Panc1 (cell line): ENCODE measurements around the gene TNFAIP3. TPM values are rescaled to one million over a fixed set of nuclear protein-coding genes. Genes with fewer than 3 reads are reported as not detected.
A peak's percentile ranks its signal among the peaks of the same experiment; 100 is the strongest.

Experiments used
- ATAC-seq: fragments of 200-7000 bp; cut with Tn5 transposase; 2 replicates; pipeline ENCODE4 v1.9.1; 2020; ENCODE audit warnings: mild to moderate bottlenecking, moderate library complexity
- BruUV-seq: library from RNA; stranded (reverse); fragments of 400-500 nt; replicated peaks from 2 replicates; lab custom pipeline; 2021; lab: Mats Ljungman, UMichigan
- CTCF ChIA-PET: fragments of 300-600 bp; sonication (Branson Sonifier 250); formaldehyde crosslinking; loops from one replicate; lab custom pipeline; 2022; ENCODE audit warnings: antibody characterized with exemption; lab: Charles Lee
- POLR2A ChIA-PET: fragments of 300-600 bp; sonication (Branson Sonifier 250); formaldehyde crosslinking; loops from one replicate; lab custom pipeline; 2022; ENCODE audit warnings: antibody characterized with exemption; lab: Charles Lee
- DNase-seq: peaks from one replicate; pipeline ENCODE4 v3.0.0-alpha.2; 2010; ENCODE audit warnings: low read depth, low spot score
- H3K27ac ChIP-seq: 2 replicates; pipeline ENCODE4 v1.5.1; 2011; ENCODE audit warnings: mild to moderate bottlenecking, low read length, inconsistent platforms
- H3K27me3 ChIP-seq: fragments of 200-500 bp; sonication (Bioruptor generic); 2 replicates; pipeline ENCODE4 v1.6.0; 2014; ENCODE audit warnings: low read length, inconsistent platforms; ENCODE audit not compliant: control insufficient read depth, insufficient read depth
- H3K36me3 ChIP-seq: fragments of 200-500 bp; sonication (Bioruptor generic); 2 replicates; pipeline ENCODE4 v1.5.1; 2014; ENCODE audit warnings: inconsistent platforms, mild to moderate bottlenecking, low read length, moderate library complexity; ENCODE audit not compliant: control insufficient read depth, insufficient read depth
- H3K4me1 ChIP-seq: 2 replicates; pipeline ENCODE4 v1.5.1; 2011; ENCODE audit warnings: inconsistent platforms, mild to moderate bottlenecking, low read length, moderate library complexity; ENCODE audit not compliant: control insufficient read depth, insufficient read depth
- H3K4me3 ChIP-seq, 2 experiments: 2 replicates each; pipeline ENCODE4 v1.5.1; 2011 to 2012; ENCODE audit warnings: low read depth in 2 of 2, low read length in 2 of 2, mild to moderate bottlenecking in 2 of 2, inconsistent platforms in 1 of 2, moderate library complexity in 1 of 2
- H3K9me3 ChIP-seq: fragments of 200-500 bp; sonication (Bioruptor generic); 2 replicates; pipeline ENCODE4 v1.5.1; 2014; ENCODE audit warnings: low read depth, mild to moderate bottlenecking, inconsistent platforms, low read length, moderate library complexity; ENCODE audit not compliant: control insufficient read depth, insufficient read depth
- POLR2AphosphoS5 ChIP-seq: IDR thresholded peaks from 2 replicates; pipeline ENCODE4 v1.6.1; 2012; ENCODE audit warnings: mild to moderate bottlenecking, low read depth, low read length, moderate library complexity
- SIN3A ChIP-seq: IDR thresholded peaks from 2 replicates; pipeline ENCODE4 v1.6.1; 2012; ENCODE audit warnings: low read depth, mild to moderate bottlenecking, low read length, moderate library complexity, borderline replicate concordance; ENCODE audit not compliant: insufficient read depth
- TCF7L2 ChIP-seq: IDR thresholded peaks from 2 replicates; pipeline ENCODE4 v1.6.1; 2011; ENCODE audit warnings: mild to moderate bottlenecking, low read depth, low read length, inconsistent platforms
- in situ Hi-C: cut with HindIII; loops from 2 replicates; pipeline ENCODE4 v1.10.0; 2016; ENCODE audit warnings: low sequenced_read_pairs, low pct_unique_long_range_greater_than_20kb
- intact Hi-C: fragments of 100-400 bp; cut with micrococcal nuclease; formaldehyde crosslinking; loops from one replicate; pipeline ENCODE4 v1.10.0; 2022; ENCODE audit not compliant: unreplicated experiment
- total RNA-seq: library from RNA; stranded (reverse); gene quantifications from one replicate; pipeline ENCODE4 v1.2.1, GENCODE V29; 2021; ENCODE audit not compliant: unreplicated experiment
- TF ChIP-seq, protein P1 (sequence below): fragments of 450-650 bp; IDR thresholded peaks from 2 replicates; pipeline ENCODE4 v1.5.1; 2017; ENCODE audit warnings: mild to moderate bottlenecking
- TF ChIP-seq, protein P2 (sequence below), 2 experiments: IDR thresholded peaks; 2 replicates each; pipeline ENCODE4 v1.6.1; 2011 to 2012; ENCODE audit warnings: low read depth in 2 of 2, control low read depth in 1 of 2, low read length in 1 of 2, mild to moderate bottlenecking in 1 of 2, moderate library complexity in 1 of 2; ENCODE audit not compliant: insufficient read depth in 1 of 2

TNFAIP3 gene
- total RNA-seq, 1 experiment from 2014 or later = 15.0 TPM

DNA sequence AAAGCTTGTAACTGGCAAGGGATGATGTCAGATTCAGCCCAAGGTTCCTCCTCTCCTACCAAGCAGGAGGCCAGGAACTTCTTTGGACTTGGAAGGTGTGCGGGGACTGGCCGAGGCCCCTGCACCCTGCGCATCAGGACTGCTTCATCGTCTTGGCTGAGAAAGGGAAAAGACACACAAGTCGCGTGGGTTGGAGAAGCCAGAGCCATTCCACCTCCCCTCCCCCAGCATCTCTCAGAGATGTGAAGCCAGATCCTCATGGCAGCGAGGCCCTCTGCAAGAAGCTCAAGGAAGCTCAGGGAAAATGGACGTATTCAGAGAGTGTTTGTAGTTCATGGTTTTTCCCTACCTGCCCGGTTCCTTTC lies 14.4 kb downstream of the TNFAIP3 start:
- Histone ChIP-seq H3K9me3 (no peaks in the 10 kb centered on the region), H3K4me3 (no peak overlapping the region), H3K4me1 (no peaks in the 10 kb centered on the region), H3K36me3 (peaks cover 13% of the 10 kb centered on the region), H3K27ac (no peak overlapping the region), H3K27me3 (no peaks in the 10 kb centered on the region)
- POLR2A ChIA-PET = no interaction called here
- in situ Hi-C loops (no loop called here), intact Hi-C loops (no loop called here)
- DNase-seq (no peak), ATAC-seq (no peak)
- no peak for TF ChIP-seq SIN3A
- TF ChIP-seq, protein P1, sequence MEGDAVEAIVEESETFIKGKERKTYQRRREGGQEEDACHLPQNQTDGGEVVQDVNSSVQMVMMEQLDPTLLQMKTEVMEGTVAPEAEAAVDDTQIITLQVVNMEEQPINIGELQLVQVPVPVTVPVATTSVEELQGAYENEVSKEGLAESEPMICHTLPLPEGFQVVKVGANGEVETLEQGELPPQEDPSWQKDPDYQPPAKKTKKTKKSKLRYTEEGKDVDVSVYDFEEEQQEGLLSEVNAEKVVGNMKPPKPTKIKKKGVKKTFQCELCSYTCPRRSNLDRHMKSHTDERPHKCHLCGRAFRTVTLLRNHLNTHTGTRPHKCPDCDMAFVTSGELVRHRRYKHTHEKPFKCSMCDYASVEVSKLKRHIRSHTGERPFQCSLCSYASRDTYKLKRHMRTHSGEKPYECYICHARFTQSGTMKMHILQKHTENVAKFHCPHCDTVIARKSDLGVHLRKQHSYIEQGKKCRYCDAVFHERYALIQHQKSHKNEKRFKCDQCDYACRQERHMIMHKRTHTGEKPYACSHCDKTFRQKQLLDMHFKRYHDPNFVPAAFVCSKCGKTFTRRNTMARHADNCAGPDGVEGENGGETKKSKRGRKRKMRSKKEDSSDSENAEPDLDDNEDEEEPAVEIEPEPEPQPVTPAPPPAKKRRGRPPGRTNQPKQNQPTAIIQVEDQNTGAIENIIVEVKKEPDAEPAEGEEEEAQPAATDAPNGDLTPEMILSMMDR = no peak
- TF ChIP-seq POLR2AphosphoS5 = no peak
- TF ChIP-seq, protein P2, sequence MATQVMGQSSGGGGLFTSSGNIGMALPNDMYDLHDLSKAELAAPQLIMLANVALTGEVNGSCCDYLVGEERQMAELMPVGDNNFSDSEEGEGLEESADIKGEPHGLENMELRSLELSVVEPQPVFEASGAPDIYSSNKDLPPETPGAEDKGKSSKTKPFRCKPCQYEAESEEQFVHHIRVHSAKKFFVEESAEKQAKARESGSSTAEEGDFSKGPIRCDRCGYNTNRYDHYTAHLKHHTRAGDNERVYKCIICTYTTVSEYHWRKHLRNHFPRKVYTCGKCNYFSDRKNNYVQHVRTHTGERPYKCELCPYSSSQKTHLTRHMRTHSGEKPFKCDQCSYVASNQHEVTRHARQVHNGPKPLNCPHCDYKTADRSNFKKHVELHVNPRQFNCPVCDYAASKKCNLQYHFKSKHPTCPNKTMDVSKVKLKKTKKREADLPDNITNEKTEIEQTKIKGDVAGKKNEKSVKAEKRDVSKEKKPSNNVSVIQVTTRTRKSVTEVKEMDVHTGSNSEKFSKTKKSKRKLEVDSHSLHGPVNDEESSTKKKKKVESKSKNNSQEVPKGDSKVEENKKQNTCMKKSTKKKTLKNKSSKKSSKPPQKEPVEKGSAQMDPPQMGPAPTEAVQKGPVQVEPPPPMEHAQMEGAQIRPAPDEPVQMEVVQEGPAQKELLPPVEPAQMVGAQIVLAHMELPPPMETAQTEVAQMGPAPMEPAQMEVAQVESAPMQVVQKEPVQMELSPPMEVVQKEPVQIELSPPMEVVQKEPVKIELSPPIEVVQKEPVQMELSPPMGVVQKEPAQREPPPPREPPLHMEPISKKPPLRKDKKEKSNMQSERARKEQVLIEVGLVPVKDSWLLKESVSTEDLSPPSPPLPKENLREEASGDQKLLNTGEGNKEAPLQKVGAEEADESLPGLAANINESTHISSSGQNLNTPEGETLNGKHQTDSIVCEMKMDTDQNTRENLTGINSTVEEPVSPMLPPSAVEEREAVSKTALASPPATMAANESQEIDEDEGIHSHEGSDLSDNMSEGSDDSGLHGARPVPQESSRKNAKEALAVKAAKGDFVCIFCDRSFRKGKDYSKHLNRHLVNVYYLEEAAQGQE (IDR thresholded peaks at IDR 0.05; ENCODE audit: insufficient read depth in 1 of 2, low read depth in 2 of 2, low read length in 1 of 2) = no peak
- CTCF ChIA-PET = no interaction called here
- BruUV-seq = no TSS peak

DNA sequence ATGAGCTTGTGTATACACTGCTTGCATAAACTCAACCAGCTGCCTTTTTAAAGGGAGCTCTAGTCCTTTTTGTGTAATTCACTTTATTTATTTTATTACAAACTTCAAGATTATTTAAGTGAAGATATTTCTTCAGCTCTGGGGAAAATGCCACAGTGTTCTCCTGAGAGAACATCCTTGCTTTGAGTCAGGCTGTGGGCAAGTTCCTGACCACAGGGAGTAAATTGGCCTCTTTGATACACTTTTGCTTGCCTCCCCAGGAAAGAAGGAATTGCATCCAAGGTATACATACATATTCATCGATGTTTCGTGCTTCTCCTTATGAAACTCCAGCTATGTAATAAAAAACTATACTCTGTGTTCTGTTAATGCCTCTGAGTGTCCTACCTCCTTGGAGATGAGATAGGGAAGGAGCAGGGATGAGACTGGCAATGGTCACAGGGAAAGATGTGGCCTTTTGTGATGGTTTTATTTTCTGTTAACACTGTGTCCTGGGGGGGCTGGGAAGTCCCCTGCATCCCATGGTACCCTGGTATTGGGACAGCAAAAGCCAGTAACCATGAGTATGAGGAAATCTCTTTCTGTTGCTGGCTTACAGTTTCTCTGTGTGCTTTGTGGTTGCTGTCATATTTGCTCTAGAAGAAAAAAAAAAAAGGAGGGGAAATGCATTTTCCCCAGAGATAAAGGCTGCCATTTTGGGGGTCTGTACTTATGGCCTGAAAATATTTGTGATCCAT lies 15.3 kb downstream of the TNFAIP3 start:
- no peaks in the 10 kb centered on the region for H3K27me3 ChIP-seq
- ChIA-PET CTCF (no interaction called here), POLR2A (no interaction called here)
- H3K4me1 ChIP-seq = no peaks in the 10 kb centered on the region
- no peak overlapping the region for H3K4me3 ChIP-seq
- H3K9me3 ChIP-seq = no peaks in the 10 kb centered on the region
- DNase-seq (no peak), ATAC-seq (no peak)
- TF ChIP-seq SIN3A (no peak), TCF7L2 (no peak), POLR2AphosphoS5 (no peak)
- TF ChIP-seq, protein P2 (IDR thresholded peaks at IDR 0.05; ENCODE audit: insufficient read depth in 1 of 2, low read depth in 2 of 2, low read length in 1 of 2) = no peak
- TF ChIP-seq, protein P1 = no peak
- in situ Hi-C loops = no loop called here
- H3K36me3 ChIP-seq = peaks cover 6% of the 10 kb centered on the region
- intact Hi-C loops = no loop called here
- H3K27ac ChIP-seq = no peak overlapping the region
- BruUV-seq = TSS peak; percentile 70
